Adrenal gland (tissue), 12 donors: ENCODE results near the gene ENPP7. TPM values are rescaled to one million over a fixed set of nuclear protein-coding genes. Genes with fewer than 3 reads are reported as not detected.
"Not testable (repeated sequence)": the region's sequence is repeated elsewhere in the genome, so short reads cannot be mapped to it uniquely, and the experiment has no call there.

ENCODE experiments used
- DNase-seq, 7 donors: peaks; one replicate each; pipeline ENCODE4 v3.0.0-alpha.2; 2019 to 2020
- H3K27ac ChIP-seq, 5 donors: fragments of 200-600 bp; sonication (generic) in 4 of 5; 1 replicate in 3 of 5; 2 replicates in 2 of 5; pipeline versions ENCODE4 v1.5.1 to v1.8.0; 2016 to 2020; ENCODE audit warnings: mild to moderate bottlenecking in 1 of 5
- H3K27me3 ChIP-seq: fragments of 200-600 bp; 2 replicates; pipeline ENCODE4 v1.8.0; 2021
- H3K36me3 ChIP-seq, 2 donors: fragments of 200-600 bp; replicated peaks in 1 of 2; 1 replicate in 1 of 2; 2 replicates in 1 of 2; pipeline versions ENCODE4 v1.5.1 to v1.8.0; 2018 to 2022
- H3K4me1 ChIP-seq, 2 donors: fragments of 200-600 bp; replicated peaks in 1 of 2; 1 replicate in 1 of 2; 2 replicates in 1 of 2; pipeline versions ENCODE4 v1.5.1 to v1.8.0; 2018 to 2021
- H3K4me3 ChIP-seq, 4 donors: fragments of 200-600 bp; sonication (generic) in 3 of 4; one replicate each; pipeline ENCODE4 v1.5.1; 2016 to 2018
- H3K9me3 ChIP-seq, 3 donors: fragments of 200-600 bp; sonication (generic) in 1 of 3; replicated peaks in 1 of 3; 1 replicate in 2 of 3; 2 replicates in 1 of 3; pipeline versions ENCODE4 v1.5.1 to v1.8.0; 2016 to 2021
- POLR2A ChIP-seq, 2 donors: fragments of 450-650 bp; IDR thresholded peaks; one replicate each; pipeline ENCODE4 v1.6.1; 2017; ENCODE audit warnings: antibody characterized with exemption in 2 of 2, mild to moderate bottlenecking in 2 of 2, moderate library complexity in 1 of 2
- WGBS, 4 donors: extraction: QIAGEN DNeasy Blood & Tissue Kit in 2 of 4; methylation state at CpG; one replicate each; pipeline versions ENCODE4 v1.1.5 to v1.1.7; 2013 to 2017; 5-methylcytosine and 5-hydroxymethylcytosine counted together
- intact Hi-C, 2 donors: fragments of 100-400 bp; cut with DNase I; formaldehyde crosslinking; loops; one replicate each; pipeline versions ENCODE4 v1.14.1 to v1.15.0; 2022 to 2023
- polyA plus RNA-seq, 3 donors: library from polyadenylated mRNA; stranded (reverse); fragments of 200-250 nt in 2 of 3; fragments of 350-450 nt in 1 of 3; fragmentation: Illumina TruSeq in 1 of 3; extraction: RNeasy Lipid Tissue Mini Kit (QIAGEN cat#74804) in 1 of 3; gene quantifications; one replicate each; pipeline ENCODE4 v1.2.3, GENCODE V29; 2013 to 2014
- total RNA-seq, 9 donors: library from RNA; depleted of rRNA in 4 of 9; stranded (reverse); fragments of >200 nt in 4 of 9; fragments of 120-200 nt in 1 of 9; fragmentation: NEBNext Ultra II Directional in 1 of 9; extraction: Animal tissue kit (Norgen Biotek cat#: 25700) in 1 of 9; gene quantifications; one replicate each; pipeline versions ENCODE4 v1.1.0 to v1.2.4, GENCODE V29; 2013 to 2023
- TF ChIP-seq, protein P1 (sequence below), 6 experiments: fragments of 450-650 bp in 4 of 6; fragments of 200-600 bp in 2 of 6; sonication (generic) in 1 of 6; IDR thresholded peaks; 1 replicate in 5 of 6; 2 replicates in 1 of 6; pipeline versions ENCODE4 v1.5.1 to v1.8.0; 2016 to 2021; ENCODE audit warnings: antibody characterized with exemption in 6 of 6, mild to moderate bottlenecking in 2 of 6, moderate library complexity in 1 of 6
- donor health status: healthy with polysubstance abuse.
- donor health status: Bipolar disorder and iron deficiency.
- donor health status: DM: yes; HTN: yes; CAD: no.
- donor health status: DM: no; HTN: no; CAD: no.
- donor health status: DM: no; HTN: no; CAD: no.
- donor health status: DM: yes; HTN: yes; CAD: no.

The ENPP7 gene
- total and polyA plus RNA-seq, 12 donors: 0.39 TPM; not detected in 11

DNA sequence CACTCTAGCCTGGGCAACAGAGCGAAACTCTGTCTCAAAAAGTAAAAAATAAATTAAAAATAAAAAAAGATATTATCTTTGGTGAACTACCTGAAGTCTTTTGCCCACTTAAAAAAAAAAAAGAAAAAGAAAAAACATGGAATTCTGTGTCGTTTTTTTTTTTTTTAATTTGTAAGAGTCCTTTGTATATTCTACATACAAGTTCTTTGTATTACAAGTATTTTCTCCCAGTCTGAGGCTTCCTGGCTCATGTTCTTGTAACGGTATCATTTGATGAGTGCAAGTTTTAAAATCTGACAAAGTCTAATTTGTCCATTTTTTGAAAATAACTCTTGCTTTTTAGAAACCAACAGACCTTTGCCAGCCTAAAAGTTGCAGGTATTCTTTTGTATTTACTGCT, 35.0 kb downstream of the ENPP7 start:
- Histone ChIP-seq H3K27ac (no peak overlapping the region), H3K4me1 (no peaks in the 10 kb centered on the region), H3K27me3 (peaks cover 9% of the 10 kb centered on the region), H3K36me3 (no peaks in the 10 kb centered on the region), H3K4me3 (no peak overlapping the region), H3K9me3 (no peaks in the 10 kb centered on the region)
- WGBS, 4 donors: 66 to 80% (median 74%) methylated on average over 3 of the region's 3 CpGs
- intact Hi-C loops: no loop called here
- TF ChIP-seq, protein P1, sequence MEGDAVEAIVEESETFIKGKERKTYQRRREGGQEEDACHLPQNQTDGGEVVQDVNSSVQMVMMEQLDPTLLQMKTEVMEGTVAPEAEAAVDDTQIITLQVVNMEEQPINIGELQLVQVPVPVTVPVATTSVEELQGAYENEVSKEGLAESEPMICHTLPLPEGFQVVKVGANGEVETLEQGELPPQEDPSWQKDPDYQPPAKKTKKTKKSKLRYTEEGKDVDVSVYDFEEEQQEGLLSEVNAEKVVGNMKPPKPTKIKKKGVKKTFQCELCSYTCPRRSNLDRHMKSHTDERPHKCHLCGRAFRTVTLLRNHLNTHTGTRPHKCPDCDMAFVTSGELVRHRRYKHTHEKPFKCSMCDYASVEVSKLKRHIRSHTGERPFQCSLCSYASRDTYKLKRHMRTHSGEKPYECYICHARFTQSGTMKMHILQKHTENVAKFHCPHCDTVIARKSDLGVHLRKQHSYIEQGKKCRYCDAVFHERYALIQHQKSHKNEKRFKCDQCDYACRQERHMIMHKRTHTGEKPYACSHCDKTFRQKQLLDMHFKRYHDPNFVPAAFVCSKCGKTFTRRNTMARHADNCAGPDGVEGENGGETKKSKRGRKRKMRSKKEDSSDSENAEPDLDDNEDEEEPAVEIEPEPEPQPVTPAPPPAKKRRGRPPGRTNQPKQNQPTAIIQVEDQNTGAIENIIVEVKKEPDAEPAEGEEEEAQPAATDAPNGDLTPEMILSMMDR (IDR thresholded peaks at IDR 0.05): no peak
- no peak for TF ChIP-seq POLR2A (IDR thresholded peaks at IDR 0.05)
- no peak for DNase-seq

DNA sequence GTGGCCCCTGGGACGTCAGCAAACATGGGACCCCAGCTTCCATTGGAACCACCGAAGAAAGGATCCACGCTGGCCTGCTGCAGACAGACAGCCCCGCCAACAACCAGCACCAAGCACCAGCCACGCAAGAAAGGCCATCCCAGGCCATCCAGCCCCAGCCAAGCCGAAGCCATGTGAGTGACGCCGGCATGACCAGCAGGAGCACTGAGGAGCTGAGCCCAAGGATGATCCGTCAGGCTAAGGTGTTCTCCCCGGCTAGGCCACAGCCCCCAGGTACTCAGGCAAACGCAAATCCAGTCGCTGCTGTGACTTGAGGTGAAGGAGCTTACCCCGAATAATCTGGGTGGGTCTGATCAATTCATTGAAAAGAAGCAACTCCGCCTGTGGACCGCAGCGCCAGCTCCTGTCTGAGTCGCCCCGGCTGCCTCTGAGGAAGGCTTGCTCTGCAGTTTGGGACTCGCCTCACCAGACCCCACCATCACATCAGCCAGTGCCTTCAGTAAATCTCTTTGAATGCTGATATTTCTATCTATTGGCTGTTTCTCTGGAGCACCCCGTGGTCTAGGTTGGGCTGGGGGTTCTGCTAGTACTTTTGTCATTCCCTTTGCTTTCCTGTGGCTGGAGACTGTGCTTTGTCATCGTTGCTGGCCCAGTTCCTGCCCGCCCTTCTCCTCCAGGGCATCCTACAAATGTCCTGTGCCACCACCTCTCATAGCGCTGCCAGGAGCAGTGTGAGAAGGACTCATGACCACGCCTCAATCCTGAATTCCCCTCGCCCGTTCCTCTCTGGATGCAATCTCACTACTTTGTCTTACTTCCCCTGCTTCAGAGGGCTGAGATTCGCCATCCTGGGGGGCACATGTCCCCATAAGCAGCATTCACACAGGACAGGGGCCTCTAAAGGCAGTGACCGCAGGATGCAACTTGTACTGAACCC, 39.1 kb downstream of the ENPP7 start:
- no peak overlapping the region for H3K4me3 ChIP-seq
- intact Hi-C loops: no loop called here
- no peak for DNase-seq
- H3K4me1 ChIP-seq: no peaks in the 10 kb centered on the region
- TF ChIP-seq, protein P1 (IDR thresholded peaks at IDR 0.05): no peak
- TF ChIP-seq POLR2A (IDR thresholded peaks at IDR 0.05): no peak
- no peaks in the 10 kb centered on the region for H3K9me3 ChIP-seq
- no peak overlapping the region for H3K27ac ChIP-seq
- peaks cover 36% of the 10 kb centered on the region for H3K27me3 ChIP-seq
- WGBS, 4 donors: 78 to 88% (median 85%) methylated on average over 11 to 28 of the region's 28 CpGs
- H3K36me3 ChIP-seq: no peaks in the 10 kb centered on the region

DNA sequence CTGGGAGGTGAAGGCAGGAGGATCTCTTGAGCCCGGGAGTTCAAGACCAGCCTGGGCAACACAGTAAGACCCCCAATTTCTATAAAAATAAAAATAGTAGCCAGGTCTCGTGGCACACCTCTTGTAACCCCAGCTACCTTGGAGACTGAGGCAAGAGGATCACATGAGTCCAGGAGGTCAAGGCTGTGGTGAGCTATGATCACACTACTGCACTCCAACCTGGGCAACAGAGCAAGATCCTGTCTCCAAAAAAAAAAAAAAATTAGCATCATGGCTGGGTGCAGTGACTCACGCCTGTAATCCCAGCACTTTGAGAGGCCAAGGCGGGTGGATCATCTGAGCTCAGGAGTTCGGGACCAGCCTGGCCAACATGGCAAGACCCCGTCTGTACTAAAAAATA, 40.5 kb downstream of the ENPP7 start:
- WGBS, 4 donors: 80 to 85% (median 82%) methylated on average over 6 of the region's 6 CpGs
- H3K9me3 ChIP-seq: no peaks in the 10 kb centered on the region
- no peaks in the 10 kb centered on the region for H3K36me3 ChIP-seq
- DNase-seq: no peak
- no peaks in the 10 kb centered on the region for H3K4me1 ChIP-seq
- peaks cover 46% of the 10 kb centered on the region for H3K27me3 ChIP-seq
- no peak overlapping the region for H3K4me3 ChIP-seq
- TF ChIP-seq, protein P1 (IDR thresholded peaks at IDR 0.05): no peak
- no peak for TF ChIP-seq POLR2A (IDR thresholded peaks at IDR 0.05)
- intact Hi-C loops: no loop called here
- no peak overlapping the region for H3K27ac ChIP-seq

DNA sequence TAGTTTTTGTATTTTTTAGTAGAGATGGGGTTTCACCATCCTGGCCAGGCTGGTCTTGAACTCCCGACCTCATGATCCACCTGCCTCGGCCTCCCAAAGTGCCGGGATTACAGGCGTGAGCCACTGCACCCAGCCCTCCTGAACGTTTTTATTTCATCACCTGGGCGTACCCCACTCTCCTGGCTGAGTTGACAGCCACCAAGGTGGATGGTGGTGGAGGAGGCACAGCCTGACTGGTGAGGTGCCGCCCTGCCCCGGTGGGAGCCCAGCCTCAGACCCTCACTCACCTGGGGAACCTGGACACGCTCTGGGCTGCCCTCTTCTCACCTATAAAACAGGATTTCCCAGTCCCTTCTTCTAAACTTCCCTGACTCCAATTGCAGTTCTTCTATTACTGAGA, 42.0 kb downstream of the ENPP7 start:
- 71 to 81% (median 78%) methylated on average over 9 of the region's 9 CpGs for WGBS, 4 donors

More for the DNA sequence above, 42.0 kb downstream of the ENPP7 start:
- H3K9me3 ChIP-seq, H3K4me1 ChIP-seq, H3K36me3 ChIP-seq, H3K4me3 ChIP-seq, intact Hi-C loops, DNase-seq, H3K27ac ChIP-seq: not testable (repeated sequence)
- H3K27me3 ChIP-seq: peaks cover 51% of the 10 kb centered on the region
